Ishikawa (cell line): ENCODE data around the gene FXN.

ENCODE experiments used
- CEBPB ChIP-seq: IDR thresholded peaks from 2 replicates; pipeline ENCODE4 v1.6.1; 2012
- CREB1 ChIP-seq: IDR thresholded peaks from 2 replicates; pipeline ENCODE4 v1.6.1; 2012; ENCODE audit warnings: low read depth
- EGR1 ChIP-seq: IDR thresholded peaks from 2 replicates; pipeline ENCODE4 v1.6.1; 2012
- EP300 ChIP-seq: IDR thresholded peaks from 2 replicates; pipeline ENCODE4 v1.6.1; 2012; ENCODE audit warnings: borderline replicate concordance
- FOXM1 ChIP-seq: IDR thresholded peaks from 2 replicates; pipeline ENCODE4 v1.6.1; 2012; ENCODE audit warnings: low read depth, borderline replicate concordance
- MAX ChIP-seq: IDR thresholded peaks from 2 replicates; pipeline ENCODE4 v1.6.1; 2012
- NFIC ChIP-seq: IDR thresholded peaks from 2 replicates; pipeline ENCODE4 v1.6.1; 2012
- RAD21 ChIP-seq: IDR thresholded peaks from 2 replicates; pipeline ENCODE4 v1.6.1; 2012; ENCODE audit warnings: low read depth
- REST ChIP-seq: IDR thresholded peaks from 2 replicates; pipeline ENCODE4 v1.6.1; 2012; ENCODE audit warnings: low read depth, mild to moderate bottlenecking
- TAF1 ChIP-seq: IDR thresholded peaks from 2 replicates; pipeline ENCODE4 v1.6.1; 2012; ENCODE audit warnings: low read depth, mild to moderate bottlenecking
- TCF12 ChIP-seq: IDR thresholded peaks from 2 replicates; pipeline ENCODE4 v1.6.1; 2012; ENCODE audit warnings: low read depth
- TEAD4 ChIP-seq: IDR thresholded peaks from 2 replicates; pipeline ENCODE4 v1.6.1; 2012
- USF1 ChIP-seq: IDR thresholded peaks from 2 replicates; pipeline ENCODE4 v1.6.1; 2012
- YY1 ChIP-seq: IDR thresholded peaks from 2 replicates; pipeline ENCODE4 v1.6.1; 2012; ENCODE audit warnings: low read depth
- ZBTB7A ChIP-seq: IDR thresholded peaks from 2 replicates; pipeline ENCODE4 v1.6.1; 2012; ENCODE audit warnings: low read depth

FXN gene

GRCh38 chr9:69115621-69116020, 80.1 kb downstream of the FXN start:
- no peak for TF ChIP-seq FOXM1
- no peak for TF ChIP-seq RAD21
- TF ChIP-seq NFIC, result no peak
- TF ChIP-seq EGR1, result no peak
- TF ChIP-seq CREB1, result no peak
- no peak for TF ChIP-seq REST
- TF ChIP-seq TEAD4, result no peak
- TF ChIP-seq EP300, result no peak
- no peak for TF ChIP-seq TCF12
- TF ChIP-seq MAX, result no peak
- TF ChIP-seq USF1, result no peak
- no peak for TF ChIP-seq YY1
- no peak for TF ChIP-seq TAF1
- no peak for TF ChIP-seq CEBPB
- TF ChIP-seq ZBTB7A, result no peak

- TF ChIP-seq CEBPB (no peak), FOXM1 (no peak), CREB1 (no peak), ZBTB7A (no peak), RAD21 (no peak), MAX (no peak), EGR1 (no peak), EP300 (no peak), TEAD4 (no peak), TAF1 (no peak), TCF12 (no peak), NFIC (no peak), REST (no peak), YY1 (no peak), USF1 (no peak)
Observed at GRCh38 chr9:69118656-69119055, 83.1 kb downstream of the FXN start.

- TF ChIP-seq TEAD4 (peak; percentile 75), FOXM1 (peak; percentile 74), CEBPB (no peak), EGR1 (0 out of 2 replicates have a peak, but pooled peaks have one; percentile 33), NFIC (peak; percentile 60), CREB1 (no peak), REST (no peak), TAF1 (peak; percentile 64), TCF12 (peak; percentile 93), YY1 (peak; percentile 29; the same call in 1 of the 2 replicates), EP300 (peak; percentile 87), MAX (peak; percentile 78), USF1 (peak; percentile 55), RAD21 (peak; percentile 22; the same call in 1 of the 2 replicates), ZBTB7A (peak; percentile 71; the same call in 1 of the 2 replicates)
Observed at GRCh38 chr9:69120380-69121154, 85.0 kb downstream of the FXN start.
